ENCODE measurements around the gene RNU6-7. TPM values are rescaled to one million over a fixed set of nuclear protein-coding genes. Genes with fewer than 3 reads are reported as not detected.

The RNU6-7 gene
- total RNA-seq, 2 donors from 2014 or later, result not detected

DNA sequence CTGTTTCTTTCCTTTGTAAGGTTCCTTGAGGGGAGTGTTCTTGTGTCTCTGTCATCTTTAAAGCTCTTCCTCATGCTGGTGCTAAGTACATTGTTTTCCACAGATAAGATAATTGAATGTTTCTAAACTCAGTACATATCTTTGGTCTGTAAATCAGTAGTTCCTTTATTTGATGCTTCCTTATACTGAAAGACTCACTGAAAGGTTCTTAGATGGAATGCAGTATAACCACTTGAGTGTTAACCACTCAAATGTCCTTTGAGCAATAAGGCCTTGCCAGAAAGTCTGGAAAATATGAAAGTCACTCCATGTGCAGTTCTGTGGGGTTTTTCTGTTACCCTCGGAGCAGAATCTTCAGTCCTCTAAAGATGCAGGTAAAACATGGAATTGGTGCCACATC lies 24.2 kb downstream of the RNU6-7 start:
- WGBS, 2 experiments (ENCODE audit: insufficient coverage in 1 of 2, insufficient read length in 1 of 2), result 88% methylated on average over 1 of the region's 1 CpG; no CpG with 5 or more reads in 1 of the 2 experiments
- H3K27me3 Mint-ChIP-seq (ENCODE audit: insufficient read depth), result no peaks in the 10 kb centered on the region
- H3K9ac ChIP-seq (ENCODE audit: extremely low read depth, low read length, poor library complexity, severe bottlenecking), result no peak overlapping the region
- no peaks in the 10 kb centered on the region for H3K36me3 ChIP-seq (ENCODE audit: control insufficient read depth, insufficient read depth, low read length)
- H3K4me1 Mint-ChIP-seq, result peaks cover 61% of the 10 kb centered on the region
- DNase-seq, result no peak
- H3K36me3 Mint-ChIP-seq (ENCODE audit: low read depth), result no peaks in the 10 kb centered on the region
- H3K27me3 ChIP-seq (ENCODE audit: control insufficient read depth, insufficient read depth, low read length, poor library complexity, severe bottlenecking), result no peaks in the 10 kb centered on the region
- no peaks in the 10 kb centered on the region for H3K9me3 Mint-ChIP-seq
- TF ChIP-seq, protein P1, sequence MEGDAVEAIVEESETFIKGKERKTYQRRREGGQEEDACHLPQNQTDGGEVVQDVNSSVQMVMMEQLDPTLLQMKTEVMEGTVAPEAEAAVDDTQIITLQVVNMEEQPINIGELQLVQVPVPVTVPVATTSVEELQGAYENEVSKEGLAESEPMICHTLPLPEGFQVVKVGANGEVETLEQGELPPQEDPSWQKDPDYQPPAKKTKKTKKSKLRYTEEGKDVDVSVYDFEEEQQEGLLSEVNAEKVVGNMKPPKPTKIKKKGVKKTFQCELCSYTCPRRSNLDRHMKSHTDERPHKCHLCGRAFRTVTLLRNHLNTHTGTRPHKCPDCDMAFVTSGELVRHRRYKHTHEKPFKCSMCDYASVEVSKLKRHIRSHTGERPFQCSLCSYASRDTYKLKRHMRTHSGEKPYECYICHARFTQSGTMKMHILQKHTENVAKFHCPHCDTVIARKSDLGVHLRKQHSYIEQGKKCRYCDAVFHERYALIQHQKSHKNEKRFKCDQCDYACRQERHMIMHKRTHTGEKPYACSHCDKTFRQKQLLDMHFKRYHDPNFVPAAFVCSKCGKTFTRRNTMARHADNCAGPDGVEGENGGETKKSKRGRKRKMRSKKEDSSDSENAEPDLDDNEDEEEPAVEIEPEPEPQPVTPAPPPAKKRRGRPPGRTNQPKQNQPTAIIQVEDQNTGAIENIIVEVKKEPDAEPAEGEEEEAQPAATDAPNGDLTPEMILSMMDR (conservative IDR thresholded peaks at IDR 0.05), result no peak
- H3K27ac ChIP-seq (ENCODE audit: low read depth, low read length), result no peak overlapping the region
- H3K4me1 ChIP-seq (ENCODE audit: control insufficient read depth, insufficient read depth, low read length), result peaks cover 24% of the 10 kb centered on the region
- H3K27ac Mint-ChIP-seq, result peak overlapping the region; percentile 2
- peak overlapping the region; percentile 66 for H3K4me3 ChIP-seq (ENCODE audit: low read length)
- no peak overlapping the region for H3K4me3 Mint-ChIP-seq
- no peaks in the 10 kb centered on the region for H3K9me3 ChIP-seq (ENCODE audit: control insufficient read depth, low read length)

DNA sequence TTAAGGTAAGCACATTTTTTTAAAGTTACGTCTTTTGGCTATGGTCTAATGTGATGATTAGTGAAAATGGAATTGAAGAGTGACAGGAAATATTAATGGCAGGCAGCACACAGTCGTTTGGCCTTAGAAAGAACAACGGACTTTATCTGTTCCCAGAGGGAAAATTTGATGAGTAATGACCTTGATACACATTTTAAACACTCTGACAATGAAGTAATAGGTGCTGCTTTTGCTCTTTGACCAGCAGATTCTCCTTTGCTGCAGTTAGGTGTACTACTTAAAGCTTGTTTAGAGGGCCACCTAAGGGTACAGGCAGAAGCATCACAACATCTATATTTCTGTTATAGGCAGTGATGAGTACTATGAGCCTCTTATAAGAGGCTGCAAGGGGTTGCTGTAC lies 28.3 kb downstream of the RNU6-7 start:
- WGBS, 2 experiments (ENCODE audit: insufficient coverage in 1 of 2, insufficient read length in 1 of 2), result 70 to 92% methylated on average over 3 of the region's 3 CpGs
- no peak overlapping the region for H3K27ac ChIP-seq (ENCODE audit: low read depth, low read length)
- H3K4me3 Mint-ChIP-seq, result no peak overlapping the region
- H3K36me3 Mint-ChIP-seq (ENCODE audit: low read depth), result no peaks in the 10 kb centered on the region
- TF ChIP-seq, protein P1 (conservative IDR thresholded peaks at IDR 0.05), result no peak
- peaks cover 30% of the 10 kb centered on the region for H3K4me1 ChIP-seq (ENCODE audit: control insufficient read depth, insufficient read depth, low read length)
- H3K27ac Mint-ChIP-seq, result no peak overlapping the region
- no peaks in the 10 kb centered on the region for H3K36me3 ChIP-seq (ENCODE audit: control insufficient read depth, insufficient read depth, low read length)
- no peaks in the 10 kb centered on the region for H3K27me3 Mint-ChIP-seq (ENCODE audit: insufficient read depth)
- no peak overlapping the region for H3K9ac ChIP-seq (ENCODE audit: extremely low read depth, low read length, poor library complexity, severe bottlenecking)
- no peak overlapping the region for H3K4me3 ChIP-seq (ENCODE audit: low read length)
- DNase-seq, result no peak
- H3K4me1 Mint-ChIP-seq, result peaks cover 43% of the 10 kb centered on the region
- H3K9me3 Mint-ChIP-seq, result peaks cover 3% of the 10 kb centered on the region
- H3K9me3 ChIP-seq (ENCODE audit: control insufficient read depth, low read length), result no peaks in the 10 kb centered on the region
- no peaks in the 10 kb centered on the region for H3K27me3 ChIP-seq (ENCODE audit: control insufficient read depth, insufficient read depth, low read length, poor library complexity, severe bottlenecking)

- no peaks in the 10 kb centered on the region for H3K27me3 ChIP-seq (ENCODE audit: control insufficient read depth, insufficient read depth, low read length, poor library complexity, severe bottlenecking)
- no peaks in the 10 kb centered on the region for H3K9me3 ChIP-seq (ENCODE audit: control insufficient read depth, low read length)
- peak overlapping the region; percentile 0 for H3K9ac ChIP-seq (ENCODE audit: extremely low read depth, low read length, poor library complexity, severe bottlenecking)
- no peaks in the 10 kb centered on the region for H3K36me3 ChIP-seq (ENCODE audit: control insufficient read depth, insufficient read depth, low read length)
- H3K27ac ChIP-seq (ENCODE audit: low read depth, low read length), result no peak overlapping the region
- DNase-seq, result peak; percentile 47
- H3K4me1 Mint-ChIP-seq, result peaks cover 38% of the 10 kb centered on the region
- WGBS, 2 experiments (ENCODE audit: insufficient coverage in 1 of 2, insufficient read length in 1 of 2), result 84 to 92% methylated on average over 2 of the region's 2 CpGs
- H3K27me3 Mint-ChIP-seq (ENCODE audit: insufficient read depth), result no peaks in the 10 kb centered on the region
- no peak overlapping the region for H3K4me3 Mint-ChIP-seq
- no peaks in the 10 kb centered on the region for H3K36me3 Mint-ChIP-seq (ENCODE audit: low read depth)
- peaks cover 5% of the 10 kb centered on the region for H3K9me3 Mint-ChIP-seq
- peaks cover 28% of the 10 kb centered on the region for H3K4me1 ChIP-seq (ENCODE audit: control insufficient read depth, insufficient read depth, low read length)
- no peak overlapping the region for H3K4me3 ChIP-seq (ENCODE audit: low read length)
- H3K27ac Mint-ChIP-seq, result no peak overlapping the region
- TF ChIP-seq, protein P1 (conservative IDR thresholded peaks at IDR 0.05), result no peak
Observed at GRCh38 chr14:32230695-32231280, 28.9 kb downstream of the RNU6-7 start.

All from endodermal cell (in vitro differentiated cells).